Activated CD8-positive, alpha-beta memory T cell treated with anti-CD3 and anti-CD28 coated beads, Interleukin-2, amount 50 U/mL, for 24 hours (primary cell): ENCODE results near the gene DHCR24.

Experiments
- DNase-seq: peaks from one replicate; pipeline ENCODE4 v3.0.0-alpha.2; 2020; ENCODE audit errors: extremely low read depth

DHCR24 gene

GRCh38 chr1:54816951-54817350 lies 70.0 kb downstream of the DHCR24 start:
- DNase-seq: no peak

DNA sequence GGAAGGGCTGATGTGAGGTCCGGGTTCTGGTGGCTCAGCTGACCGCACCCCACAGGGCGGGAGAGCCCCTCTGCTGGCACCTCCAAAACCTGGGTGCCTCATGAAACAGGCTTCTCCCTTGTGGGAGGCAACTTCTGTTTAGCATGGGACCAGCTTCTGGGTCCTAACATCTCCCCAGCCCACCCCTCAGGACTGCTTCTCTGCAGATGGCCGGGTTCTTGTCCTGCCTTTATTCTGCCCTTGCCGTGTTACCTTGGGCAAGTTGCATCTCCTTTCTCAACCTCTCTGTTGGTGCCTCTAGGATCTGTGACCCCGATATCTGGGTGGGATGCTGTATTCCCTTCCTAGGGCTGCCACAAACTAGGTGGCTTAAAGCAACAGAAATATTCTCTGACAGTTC lies 70.9 kb downstream of the DHCR24 start:
- no peak for DNase-seq

DNA sequence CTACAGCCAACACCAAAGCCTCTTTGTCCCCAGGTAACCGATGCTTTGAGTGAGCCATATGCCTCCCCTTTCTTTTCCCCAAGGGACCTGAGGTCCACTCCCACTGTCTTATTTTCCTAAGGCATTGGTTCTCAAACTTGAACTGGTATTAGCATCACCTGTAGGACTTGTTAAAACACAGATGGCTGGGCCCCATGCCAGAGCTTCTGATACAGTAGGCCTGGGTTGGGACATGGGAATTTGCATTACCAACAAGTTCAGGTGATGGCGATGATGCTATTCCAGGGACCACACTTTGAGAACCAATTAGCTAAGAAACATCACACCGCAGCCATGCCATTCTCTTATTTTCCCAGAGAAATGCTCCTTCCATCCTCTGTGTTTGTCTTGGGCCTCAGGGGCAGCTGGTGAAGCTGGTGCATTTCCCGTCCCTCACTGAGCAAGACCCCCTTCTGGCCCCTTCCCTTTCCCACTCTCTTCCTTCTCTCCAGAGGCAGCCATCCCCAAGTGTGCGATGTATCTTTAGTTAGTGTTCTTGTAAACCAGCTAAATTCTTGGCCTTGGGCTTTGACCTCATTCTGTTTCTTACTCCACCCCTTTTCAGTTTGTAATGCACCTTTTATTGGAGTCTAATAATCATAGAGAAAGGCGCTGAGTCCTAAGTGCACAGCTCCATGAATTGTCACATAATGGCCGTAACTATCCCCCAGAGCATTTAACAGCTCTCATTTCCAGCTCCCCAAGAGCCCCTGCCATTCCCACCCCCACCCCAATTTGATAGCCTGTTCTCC lies 71.7 kb downstream of the DHCR24 start:
- DNase-seq: no peak

GRCh38 chr1:54814571-54814970 lies 72.4 kb downstream of the DHCR24 start:
- DNase-seq: no peak

- DNase-seq: no peak
Measured at GRCh38 chr1:54814126-54814498, 72.9 kb downstream of the DHCR24 start.

DNA sequence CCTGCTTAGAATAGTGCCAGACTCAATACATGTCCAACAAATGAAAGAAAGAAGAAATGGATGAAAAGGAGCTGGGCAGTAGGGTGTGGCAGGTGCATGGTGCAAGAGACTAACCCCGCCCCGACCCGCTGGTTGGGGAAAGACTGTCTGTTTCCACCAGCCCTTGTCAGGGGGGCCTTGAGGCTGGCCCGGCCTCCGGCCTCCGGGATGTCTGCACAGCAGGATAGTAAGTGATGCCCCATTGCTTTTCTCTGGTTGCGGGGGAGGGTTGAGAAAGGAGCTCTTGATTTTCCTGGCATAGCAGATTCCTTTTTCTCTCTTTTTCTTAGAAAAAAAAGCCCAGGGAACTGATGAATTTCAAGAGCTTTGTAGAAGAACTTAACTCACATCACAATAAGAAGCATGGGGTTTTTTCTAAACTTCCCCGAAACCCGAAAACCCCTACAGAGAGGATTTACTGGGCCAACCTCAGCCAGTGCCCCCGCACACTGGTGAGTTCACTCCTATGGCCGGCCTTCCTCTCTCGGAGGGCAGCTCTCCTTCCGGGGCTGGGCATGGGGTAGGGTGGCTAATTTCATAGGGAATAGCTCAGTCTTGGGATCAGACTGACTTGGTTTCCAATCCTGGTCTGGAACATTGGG lies 73.4 kb downstream of the DHCR24 start:
- DNase-seq: no peak

DNA sequence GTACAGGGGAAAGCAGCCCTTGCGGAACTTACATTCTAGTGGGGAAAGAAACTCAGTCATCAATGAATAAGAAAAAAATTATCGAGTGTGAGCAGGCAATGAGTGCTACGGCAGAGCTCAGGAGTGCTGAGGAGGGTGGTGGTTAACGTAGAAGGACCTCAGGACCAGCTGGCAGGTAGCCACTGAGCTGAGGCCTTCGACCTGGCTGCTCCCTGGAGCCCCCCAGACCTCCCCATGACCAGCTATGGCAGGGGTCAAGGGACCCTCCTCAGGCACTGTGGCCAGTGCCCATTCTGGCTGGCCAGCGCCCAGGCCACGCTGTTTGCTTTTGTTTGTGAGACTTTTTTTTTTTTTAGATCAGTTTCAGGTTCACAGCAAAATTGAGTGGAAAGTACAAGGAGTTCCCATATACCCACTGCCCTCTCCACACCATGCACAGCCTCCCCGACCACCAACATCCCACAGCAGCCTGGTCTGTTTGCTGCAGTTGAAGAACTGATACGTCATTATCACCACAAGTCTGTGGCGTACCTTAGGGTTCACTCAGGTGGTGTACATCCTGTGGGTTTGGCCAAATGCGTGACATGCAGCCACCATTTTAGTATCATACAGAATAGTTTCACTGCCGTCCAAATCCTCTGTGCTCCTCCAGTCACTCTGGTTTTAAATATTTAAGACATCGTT lies 74.1 kb downstream of the DHCR24 start:
- no peak for DNase-seq

- DNase-seq: no peak
Measured at GRCh38 chr1:54811739-54812655, 75.0 kb downstream of the DHCR24 start.

- DNase-seq: no peak
Measured at GRCh38 chr1:54811066-54811465, 75.9 kb downstream of the DHCR24 start.

DNA sequence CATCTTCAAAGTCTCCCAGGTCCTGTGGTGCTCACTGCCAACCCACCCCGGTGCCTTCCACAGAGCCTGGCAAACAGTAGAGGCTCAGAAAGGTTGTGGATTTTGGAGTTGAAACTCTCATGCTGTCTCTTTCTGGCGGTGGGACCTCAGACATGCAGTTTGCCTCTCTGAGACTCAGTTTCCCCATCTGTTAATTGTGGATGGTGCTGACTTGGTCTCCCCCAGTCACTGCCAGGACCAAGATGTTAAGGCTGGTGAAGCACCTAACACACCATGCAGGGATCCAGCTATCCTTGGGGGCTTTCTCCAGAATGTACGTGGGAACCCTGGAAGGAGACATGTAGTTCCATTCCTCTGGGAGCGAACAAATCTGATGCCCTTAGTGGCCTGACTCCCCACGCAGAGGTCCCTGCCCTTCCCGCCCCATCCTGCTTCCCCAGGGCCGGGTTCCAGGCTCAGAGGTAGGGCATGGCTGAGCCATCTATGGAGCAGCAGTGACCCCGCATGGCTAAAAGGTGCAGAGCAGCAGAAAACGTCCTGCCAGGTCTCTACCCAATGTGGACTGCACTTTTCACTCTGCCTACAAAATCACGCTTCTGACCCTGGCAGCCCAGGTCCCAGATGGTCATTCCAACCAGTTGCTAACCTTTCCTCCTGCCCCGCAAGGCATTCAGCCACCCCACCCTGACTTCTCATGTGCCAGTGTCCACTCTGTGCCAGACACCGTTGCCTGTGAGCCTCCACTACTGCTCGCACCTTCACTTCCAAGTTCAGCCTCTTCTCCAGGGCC lies 76.6 kb downstream of the DHCR24 start:
- DNase-seq: no peak

DNA sequence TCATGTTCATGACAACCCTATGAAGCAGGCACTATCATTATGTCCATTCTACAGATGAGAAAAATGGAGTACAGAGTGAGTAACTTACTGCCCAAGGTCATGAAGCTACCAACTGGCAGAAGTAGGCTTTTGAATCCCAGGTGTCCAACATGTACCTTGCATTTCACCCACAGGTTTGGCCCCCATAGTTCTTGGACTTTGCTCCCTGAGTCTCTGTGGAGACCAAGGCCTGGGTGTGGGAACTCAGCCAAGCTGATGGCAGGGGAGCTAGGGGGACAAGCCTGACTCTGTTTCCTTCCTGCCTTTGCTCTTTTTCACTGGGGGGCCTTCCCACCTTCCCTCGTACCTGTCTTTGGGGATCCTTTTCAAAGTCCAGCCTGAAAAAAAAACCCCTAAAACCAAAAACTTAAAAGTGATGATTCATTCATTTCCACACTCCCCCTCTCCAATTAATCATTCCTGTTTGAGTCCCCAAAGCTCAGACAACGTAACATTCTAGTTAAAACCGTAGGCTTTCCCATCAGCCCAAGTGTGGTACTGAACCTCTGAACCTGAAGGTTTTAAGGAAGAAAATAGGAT lies 77.4 kb downstream of the DHCR24 start:
- DNase-seq: no peak

- DNase-seq: no peak
Measured at GRCh38 chr1:54808443-54809207, 78.4 kb downstream of the DHCR24 start.

- no peak for DNase-seq
Measured at GRCh38 chr1:54807756-54808155, 79.2 kb downstream of the DHCR24 start.

DNA sequence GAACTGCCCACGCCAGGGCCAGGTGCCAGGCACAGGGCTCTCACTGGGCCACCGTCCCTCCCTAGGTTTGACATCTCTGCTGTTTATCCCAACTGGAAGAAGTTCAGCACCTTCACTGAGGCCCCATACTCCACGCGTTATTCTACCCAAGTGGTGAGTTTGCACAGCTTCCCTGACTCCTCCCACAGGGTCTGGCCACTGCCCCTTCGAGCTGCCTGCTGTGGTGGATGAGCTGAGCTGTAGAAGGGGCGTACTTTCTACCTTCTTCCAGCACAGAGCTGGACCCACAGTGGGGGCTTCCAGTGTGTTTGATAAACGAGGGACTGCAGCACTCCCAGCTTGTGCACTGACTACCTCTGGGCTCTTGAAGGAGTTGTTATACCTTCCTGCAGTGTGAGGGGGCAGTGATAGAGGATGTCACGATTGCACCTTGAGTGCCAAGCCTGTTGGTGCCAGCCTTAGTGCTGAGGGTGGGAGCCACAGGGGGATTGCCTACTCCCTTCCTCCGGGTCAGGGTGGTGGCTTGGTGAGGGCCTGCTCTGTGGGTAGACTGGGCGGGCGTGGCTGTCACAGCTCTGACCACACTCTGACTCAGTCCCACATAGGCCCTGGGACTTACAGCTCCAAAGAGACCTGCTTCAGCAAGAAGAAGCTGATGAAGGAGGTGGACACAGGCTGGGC lies 79.9 kb downstream of the DHCR24 start:
- DNase-seq: no peak

GRCh38 chr1:54805981-54806381 lies 81.0 kb downstream of the DHCR24 start:
- DNase-seq: no peak

DNA sequence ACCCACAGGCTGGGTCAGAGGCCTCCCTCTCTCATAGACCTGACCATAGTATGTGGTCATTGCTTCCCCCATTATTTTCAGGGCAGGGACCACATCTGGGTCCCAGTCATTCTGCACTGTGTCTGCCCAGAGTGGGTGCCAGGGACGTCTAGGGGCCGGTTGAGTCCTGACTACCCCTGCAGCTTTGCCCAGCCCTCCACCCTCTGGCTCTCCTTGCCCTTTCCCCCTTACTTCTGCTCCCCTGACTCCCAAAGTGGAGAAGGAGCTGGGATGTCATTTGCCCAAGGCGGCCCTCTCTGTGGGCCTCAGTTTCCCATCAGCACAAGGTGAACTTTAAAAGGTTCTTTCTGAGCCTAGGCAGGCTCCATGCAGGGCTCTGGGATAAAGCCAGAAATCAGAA lies 81.5 kb downstream of the DHCR24 start:
- DNase-seq: no peak

DNA sequence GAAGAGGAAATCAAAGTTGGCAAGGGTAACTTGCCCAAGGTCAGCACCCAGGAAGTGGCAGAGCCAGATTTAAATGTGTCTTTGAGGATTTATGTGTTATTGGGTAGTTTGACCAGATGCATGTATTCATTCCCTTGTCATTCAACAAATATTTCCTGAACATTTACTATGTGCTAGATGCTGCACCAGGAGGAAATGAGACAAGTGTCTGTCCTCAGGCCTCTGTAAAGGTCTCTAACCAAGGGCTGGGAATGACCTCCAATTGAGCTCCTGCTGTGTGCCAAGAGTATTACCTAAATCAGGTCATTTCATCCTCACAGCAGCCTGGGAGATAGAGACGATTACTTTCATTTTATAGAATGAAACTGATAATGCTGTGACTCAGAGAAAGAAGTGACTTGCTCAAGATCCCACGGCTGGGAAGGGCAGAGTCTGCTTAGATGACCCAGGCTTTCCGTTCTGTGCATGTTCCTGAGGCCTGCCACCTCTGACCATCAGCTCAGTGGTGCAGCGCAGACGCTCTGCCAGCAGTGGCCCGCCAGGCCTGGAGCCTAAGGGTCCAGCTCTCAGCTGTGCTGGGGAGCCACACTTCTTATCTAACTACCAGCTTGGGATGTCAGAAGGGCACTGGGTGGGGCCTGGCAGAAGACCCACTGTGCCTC lies 82.4 kb downstream of the DHCR24 start:
- DNase-seq: no peak

DNA sequence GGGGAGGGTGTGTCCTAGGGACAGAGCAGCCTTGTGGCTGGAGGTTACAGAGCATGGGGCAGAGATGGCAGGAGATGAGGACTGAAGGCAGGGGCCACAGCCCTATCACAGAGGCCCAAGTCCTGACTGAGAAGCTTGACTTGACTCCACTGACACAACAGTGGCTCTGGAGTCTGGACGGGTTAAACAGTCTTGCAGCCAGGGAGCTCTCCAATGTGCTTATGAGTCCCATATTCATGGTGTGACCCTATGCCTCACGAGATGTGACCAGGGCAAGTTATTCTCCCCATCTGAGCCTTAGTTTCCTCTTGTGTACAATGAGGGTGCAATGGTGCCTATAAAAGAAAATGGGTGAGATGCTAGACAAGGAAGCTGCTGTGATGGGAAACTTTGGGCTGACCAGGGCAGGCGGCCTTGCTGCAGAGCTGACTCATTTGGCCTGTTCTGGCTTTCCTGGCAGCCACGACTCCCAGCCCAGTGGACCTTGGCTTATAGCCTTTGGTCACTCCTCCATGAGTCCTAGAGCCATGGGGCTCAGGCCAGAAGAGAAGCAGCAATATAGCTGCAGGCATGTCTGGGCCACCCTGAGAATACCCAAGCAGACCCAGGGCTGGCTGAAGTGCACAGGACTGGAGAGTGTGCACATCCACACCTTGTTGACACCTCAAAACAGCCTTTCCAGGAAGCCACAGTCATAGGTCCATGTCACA lies 83.1 kb downstream of the DHCR24 start:
- DNase-seq: no peak
